SK-N-SH (cell line): ENCODE data around the gene EXOG. TPM values are rescaled to one million over a fixed set of nuclear protein-coding genes. Genes with fewer than 3 reads are reported as not detected.

ENCODE experiments used
- CTCF ChIA-PET: fragments of 300-600, 350-600 bp; formaldehyde crosslinking; extraction: SDS; loops from one replicate; lab custom pipeline; 2021; lab: Yijun Ruan, JAX
- POLR2A ChIA-PET: fragments of 350-600 bp; sonication (Branson Sonifier 250); formaldehyde crosslinking; extraction: SDS; loops from one replicate; lab custom pipeline; 2020; ENCODE audit warnings: antibody characterized with exemption, inconsistent platforms; lab: Yijun Ruan, JAX
- DNase-seq: peaks from one replicate; pipeline ENCODE4 v3.0.0; 2012
- H2AFZ ChIP-seq: fragments of 200-600 bp; sonication (generic); 2 replicates; pipeline ENCODE4 v1.8.1; 2016; ENCODE audit warnings: antibody characterized with exemption, mild to moderate bottlenecking, low read depth
- H3F3A ChIP-seq: fragments of 200-600 bp; sonication (generic); replicated peaks from 2 replicates; pipeline ENCODE3; 2016; ENCODE audit warnings: antibody characterized with exemption, mild to moderate bottlenecking; ENCODE audit not compliant: insufficient read depth
- H3K27ac ChIP-seq, 2 experiments: fragments of 200-500 bp in 1 of 2; fragments of 200-600 bp in 1 of 2; sonication (Bioruptor generic) in 1 of 2; sonication (generic), shearing (Covaris generic) in 1 of 2; 2 replicates each; pipeline versions ENCODE4 v1.5.1 to v1.6.1; 2014 to 2016; ENCODE audit warnings: low read depth in 2 of 2, inconsistent platforms in 1 of 2, low read length in 1 of 2, mild to moderate bottlenecking in 1 of 2, mixed read lengths in 1 of 2
- H3K27me3 ChIP-seq: fragments of 200-600 bp; sonication (generic), shearing (Covaris generic); 2 replicates; pipeline ENCODE4 v1.6.1; 2016; ENCODE audit warnings: mixed run types; ENCODE audit not compliant: insufficient read depth
- H3K36me3 ChIP-seq, 2 experiments: fragments of 200-500 bp in 1 of 2; fragments of 200-600 bp in 1 of 2; sonication (Bioruptor generic) in 1 of 2; sonication (generic) in 1 of 2; replicated peaks in 1 of 2; 2 replicates each; pipeline versions ENCODE3 to v1.5.1; 2014 to 2016; ENCODE audit warnings: low read length in 1 of 2, mild to moderate bottlenecking in 1 of 2; ENCODE audit not compliant: insufficient read depth in 2 of 2, control insufficient read depth in 1 of 2
- H3K4me1 ChIP-seq, 2 experiments: fragments of 200-500 bp in 1 of 2; fragments of 200-600 bp in 1 of 2; sonication (Bioruptor generic) in 1 of 2; sonication (generic), shearing (Covaris generic) in 1 of 2; 2 replicates each; pipeline versions ENCODE4 v1.5.1 to v1.6.1; 2014 to 2016; ENCODE audit warnings: low read depth in 1 of 2, low read length in 1 of 2, mixed run types in 1 of 2; ENCODE audit not compliant: insufficient read depth in 2 of 2, control insufficient read depth in 1 of 2
- H3K4me2 ChIP-seq: fragments of 200-600 bp; sonication (generic), shearing (Covaris generic); 2 replicates; pipeline ENCODE4 v1.6.1; 2017; ENCODE audit warnings: mixed run types
- H3K4me3 ChIP-seq, 2 experiments: fragments of 200-500 bp in 1 of 2; fragments of 200-600 bp in 1 of 2; sonication (Bioruptor generic) in 1 of 2; sonication (generic), shearing (Covaris generic) in 1 of 2; 2 replicates each; pipeline versions ENCODE4 v1.5.1 to v1.8.1; 2014 to 2016; ENCODE audit warnings: low read depth in 2 of 2, inconsistent platforms in 1 of 2, low read length in 1 of 2, mild to moderate bottlenecking in 1 of 2, mixed read lengths in 1 of 2, moderate library complexity in 1 of 2
- H3K79me2 ChIP-seq: fragments of 200-600 bp; sonication (generic); 2 replicates; pipeline ENCODE4 v1.8.1; 2017; ENCODE audit warnings: mild to moderate bottlenecking; ENCODE audit not compliant: insufficient read depth
- H3K9ac ChIP-seq: fragments of 200-600 bp; sonication (generic); 2 replicates; pipeline ENCODE4 v1.6.1; 2017; ENCODE audit warnings: mixed run types
- H3K9me2 ChIP-seq: fragments of 200-600 bp; sonication (generic); 2 replicates; pipeline ENCODE4 v1.6.1; 2017; ENCODE audit warnings: mixed run types
- H3K9me3 ChIP-seq: fragments of 200-600 bp; sonication (generic); 2 replicates; pipeline ENCODE4 v1.6.1; 2017; ENCODE audit warnings: mixed run types, mild to moderate bottlenecking, moderate library complexity
- H4K20me1 ChIP-seq: fragments of 200-600 bp; sonication (generic); 2 replicates; pipeline ENCODE4 v1.6.1; 2017; ENCODE audit warnings: mild to moderate bottlenecking, mixed run types; ENCODE audit not compliant: insufficient read depth
- CHD2 ChIP-seq: fragments of 150-350 bp; IDR thresholded peaks from 2 replicates; pipeline ENCODE4 v1.6.1; 2018; ENCODE audit warnings: low read length; ENCODE audit not compliant: partially characterized antibody
- FOSL2 ChIP-seq: IDR thresholded peaks from 2 replicates; pipeline ENCODE4 v1.4.0; 2012; ENCODE audit warnings: low read depth, mild to moderate bottlenecking, moderate library complexity, borderline replicate concordance
- FOXM1 ChIP-seq: IDR thresholded peaks from 2 replicates; pipeline ENCODE4 v1.4.0; 2012; ENCODE audit warnings: low read depth, mild to moderate bottlenecking
- GATA2 ChIP-seq: sonication (generic); formaldehyde crosslinking; IDR thresholded peaks from 2 replicates; pipeline ENCODE4 v1.5.0; 2020; ENCODE audit warnings: mild to moderate bottlenecking, missing genetic modification reagents
- IRF3 ChIP-seq: fragments of 150-350 bp; IDR thresholded peaks from 2 replicates; pipeline ENCODE4 v1.6.1; 2016; ENCODE audit warnings: mild to moderate bottlenecking, low read depth, low read length
- JUND ChIP-seq: IDR thresholded peaks from 2 replicates; pipeline ENCODE4 v1.4.0; 2012
- MAX ChIP-seq: IDR thresholded peaks from 2 replicates; pipeline ENCODE4 v1.4.0; 2012; ENCODE audit warnings: low read depth
- NRF1 ChIP-seq: IDR thresholded peaks from 2 replicates; pipeline ENCODE4 v1.6.1; 2012; ENCODE audit warnings: low read depth, mild to moderate bottlenecking, low read length
- REST ChIP-seq: IDR thresholded peaks from 2 replicates; pipeline ENCODE4 v1.6.1; 2012; ENCODE audit warnings: mild to moderate bottlenecking, low read depth, low read length, moderate library complexity
- RFX5 ChIP-seq: IDR thresholded peaks from 2 replicates; pipeline ENCODE4 v1.6.1; 2012; ENCODE audit warnings: mild to moderate bottlenecking, improper control_type of control experiment, low read length
- RXRA ChIP-seq: IDR thresholded peaks from 2 replicates; pipeline ENCODE4 v1.4.0; 2012; ENCODE audit warnings: low read depth, mild to moderate bottlenecking, borderline replicate concordance
- SIN3A ChIP-seq: IDR thresholded peaks from 2 replicates; pipeline ENCODE4 v1.6.1; 2012; ENCODE audit warnings: low read depth, mild to moderate bottlenecking, low read length, moderate library complexity, borderline replicate concordance
- SMC3 ChIP-seq: IDR thresholded peaks from 2 replicates; pipeline ENCODE4 v1.6.1; 2012; ENCODE audit warnings: low read depth, low read length, improper control_type of control experiment
- TAF1 ChIP-seq: IDR thresholded peaks from 2 replicates; pipeline ENCODE4 v1.6.1; 2012; ENCODE audit warnings: low read depth, mild to moderate bottlenecking, low read length, moderate library complexity, borderline replicate concordance
- TCF12 ChIP-seq: IDR thresholded peaks from 2 replicates; pipeline ENCODE4 v1.4.0; 2012
- USF1 ChIP-seq: IDR thresholded peaks from 2 replicates; pipeline ENCODE4 v1.4.0; 2012; ENCODE audit warnings: low read depth, borderline replicate concordance
- USF2 ChIP-seq: fragments of 150-350 bp; IDR thresholded peaks from 2 replicates; pipeline ENCODE4 v1.6.1; 2017; ENCODE audit warnings: antibody characterized with exemption, low read length, low read depth, borderline replicate concordance
- YY1 ChIP-seq: IDR thresholded peaks from 2 replicates; pipeline ENCODE4 v1.4.0; 2012; ENCODE audit warnings: low read depth, mild to moderate bottlenecking
- ZBTB33 ChIP-seq: IDR thresholded peaks from 2 replicates; pipeline ENCODE4 v1.4.0; 2012; ENCODE audit warnings: low read depth, borderline replicate concordance
- WGBS: methylation state at CpG from one replicate; pipeline ENCODE4 v1.1.6; 2017; ENCODE audit warnings: low lambda C conversion rate; 5-methylcytosine and 5-hydroxymethylcytosine counted together
- polyA plus RNA-seq, 3 experiments: library from polyadenylated mRNA; depleted of rRNA; stranded (reverse); fragments of >200 nt; gene quantifications; 2 replicates each; pipeline ENCODE4 v1.2.3, GENCODE V29; 2012

The EXOG gene
- polyA plus RNA-seq, 1 of the 3 experiments (the other 2 are of a cell fraction), result 6.2 TPM

GRCh38 chr3:38552364-38552763 lies 56.2 kb downstream of the EXOG start (continued):
- TF ChIP-seq USF1 (no peak), YY1 (no peak), SIN3A (no peak), NRF1 (no peak), ZBTB33 (no peak), MAX (no peak), JUND (no peak), FOSL2 (no peak), RFX5 (no peak), TCF12 (no peak), USF2 (no peak)

GRCh38 chr3:38553071-38553470 lies 56.9 kb downstream of the EXOG start:
- Histone ChIP-seq H4K20me1 (no peaks in the 10 kb centered on the region), H3K4me1 (no peaks in the 10 kb centered on the region; a peak in 1 of 4 replicates), H3K9ac (no peak overlapping the region), H3K4me2 (no peak overlapping the region), H2AFZ (no peak overlapping the region), H3K4me3 (no peak overlapping the region), H3K27me3 (no peaks in the 10 kb centered on the region), H3K27ac (no peak overlapping the region), H3K79me2 (no peaks in the 10 kb centered on the region), H3K36me3 (no peaks in the 10 kb centered on the region), H3K9me3 (no peaks in the 10 kb centered on the region), H3K9me2 (no peaks in the 10 kb centered on the region), H3F3A (no peaks in the 10 kb centered on the region)
- CTCF ChIA-PET, result interaction anchor here (1.0 to 1.9 kb wide), 2 partner anchors 32 to 98 kb away, joined by 3 to 5 read pairs; no protein-coding TSS in a partner anchor
- WGBS, result 19% methylated on average over 2 of the region's 2 CpGs
- POLR2A ChIA-PET, result no interaction called here
- no peak for DNase-seq
- no peak for TF ChIP-seq REST
- no peak for TF ChIP-seq IRF3
- TF ChIP-seq CHD2, result no peak
- TF ChIP-seq FOXM1, result no peak
- TF ChIP-seq GATA2 (CRISPR knock-in tag), result no peak
- TF ChIP-seq RFX5, result no peak
- TF ChIP-seq NRF1, result no peak
- no peak for TF ChIP-seq JUND
- TF ChIP-seq TCF12, result no peak
- no peak for TF ChIP-seq USF2
- no peak for TF ChIP-seq SMC3
- TF ChIP-seq FOSL2, result no peak
- no peak for TF ChIP-seq TAF1
- no peak for TF ChIP-seq ZBTB33
- TF ChIP-seq RXRA, result no peak
